ENCODE measurements around the gene GPSM1.
"Not testable (repeated sequence)": the region's sequence is repeated elsewhere in the genome, so short reads cannot be mapped to it uniquely, and the experiment has no call there.

The GPSM1 gene

GRCh38 chr9:136394312-136395019 is 67.1 kb downstream of the GPSM1 start:
- no peak for DNase-seq (ENCODE audit: low read depth in 2 of 2)

DNA sequence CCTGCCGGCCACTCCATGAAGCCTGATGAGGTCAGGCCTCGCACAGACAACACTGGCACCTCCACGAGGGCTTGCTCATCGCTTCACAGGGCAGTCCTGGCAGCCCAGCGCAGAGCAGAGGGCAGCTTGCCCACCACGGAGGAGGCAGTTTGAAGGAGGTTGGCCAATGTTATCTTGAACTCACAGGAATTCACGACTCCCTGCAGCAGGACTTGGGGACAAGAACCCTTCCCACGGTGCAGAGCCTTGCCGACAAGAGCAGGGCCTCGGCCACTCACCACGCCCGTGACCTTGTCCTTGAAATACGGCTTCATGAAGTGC is 67.6 kb downstream of the GPSM1 start:
- DNase-seq (ENCODE audit: low read depth in 2 of 2): no peak

- no peak for DNase-seq (ENCODE audit: low read depth in 2 of 2)
These were observed 68.2 kb downstream of the GPSM1 start for GRCh38 chr9:136395345-136396218.

DNA sequence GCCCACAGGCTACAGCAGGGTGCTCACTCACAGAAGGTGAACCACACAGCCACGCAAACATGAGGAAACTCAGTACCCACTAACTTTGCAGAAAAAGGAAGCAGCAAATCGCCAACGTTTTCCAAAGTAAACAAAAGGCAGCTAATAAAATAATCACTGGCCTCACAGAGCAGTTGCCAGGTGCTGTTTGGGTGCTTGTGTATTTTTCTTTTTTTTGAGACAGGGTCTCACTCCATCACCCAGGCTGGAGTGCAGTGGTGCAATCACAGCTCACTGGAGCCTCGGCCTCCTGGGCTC is 68.8 kb downstream of the GPSM1 start:
- DNase-seq (ENCODE audit: low read depth in 2 of 2): no peak

DNA sequence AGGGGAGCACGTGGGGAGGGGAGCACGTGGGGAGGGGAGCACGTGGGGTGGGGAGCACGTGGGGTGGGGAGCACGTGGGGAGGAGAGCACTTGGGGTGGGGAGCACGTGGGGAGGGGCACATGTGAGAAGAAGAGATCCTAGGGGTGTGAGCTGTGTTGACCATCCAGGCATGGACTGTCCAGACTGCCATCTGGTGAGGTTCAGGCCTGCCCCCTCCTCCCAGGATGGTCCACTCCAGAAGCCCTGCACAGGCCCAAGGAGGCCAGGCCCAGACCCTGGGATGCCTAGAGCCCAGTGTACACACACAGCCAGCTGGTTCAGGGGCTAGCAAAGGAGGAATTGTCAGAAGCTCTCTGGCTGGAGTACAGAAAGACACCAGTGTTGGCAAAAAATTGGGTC is 70.3 kb downstream of the GPSM1 start:
- DNase-seq (ENCODE audit: low read depth in 2 of 2): no peak

GRCh38 chr9:136398286-136398685 is 70.9 kb downstream of the GPSM1 start:
- DNase-seq (ENCODE audit: low read depth in 2 of 2): no peak

DNA sequence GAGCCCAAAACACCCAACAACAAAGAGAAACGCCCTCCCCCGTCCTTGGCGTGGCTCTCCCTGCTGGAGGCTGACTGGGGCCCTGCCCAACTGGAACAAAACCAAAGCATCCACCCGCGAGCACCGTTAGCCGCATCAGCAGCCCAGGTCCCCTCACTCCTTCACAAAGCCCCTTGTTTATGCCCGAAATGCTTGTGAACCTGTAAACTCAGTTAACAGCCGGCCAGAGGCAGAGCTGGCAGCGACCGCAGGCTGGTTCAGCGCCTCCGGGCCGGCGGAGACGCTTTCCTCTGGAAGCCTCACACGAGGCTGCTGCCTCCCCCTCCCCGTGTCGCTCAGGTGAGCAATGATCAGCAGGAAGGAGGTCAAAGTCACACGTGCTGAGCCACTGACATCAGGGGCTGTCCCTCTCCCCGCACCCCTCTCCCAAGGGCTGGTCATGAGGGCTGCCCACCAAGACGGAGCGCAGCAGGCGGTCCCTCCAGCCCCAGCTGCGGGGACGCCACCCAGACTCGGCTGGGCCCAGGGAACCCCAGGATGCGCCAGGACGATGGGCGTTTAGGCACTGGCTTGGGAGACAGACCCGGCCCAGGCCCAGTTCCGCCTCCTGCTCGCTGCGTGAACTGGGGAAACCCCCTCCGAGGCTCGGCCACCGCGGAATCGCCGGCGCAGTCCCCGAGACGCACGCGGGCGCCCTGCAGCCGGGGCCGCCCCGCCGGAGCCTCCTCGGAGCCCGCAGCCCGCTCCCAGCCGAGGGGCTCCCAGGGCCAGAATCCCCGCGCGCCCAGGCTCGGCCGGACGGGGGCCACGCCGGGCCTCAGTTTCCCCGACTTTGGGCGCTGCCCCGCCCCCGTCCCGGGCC is 72.1 kb downstream of the GPSM1 start:
- no peak for DNase-seq (ENCODE audit: low read depth in 2 of 2)

GRCh38 chr9:136400038-136400834 is 72.9 kb downstream of the GPSM1 start, which contains the start of gene SNAPC4:
Gene SNAPC4 (minus strand): TSS chr9:136400170. CDS start chr9:136398428, 1,742 bp downstream.
- DNase-seq (ENCODE audit: low read depth in 2 of 2): peak; percentile 81 to 82

DNA sequence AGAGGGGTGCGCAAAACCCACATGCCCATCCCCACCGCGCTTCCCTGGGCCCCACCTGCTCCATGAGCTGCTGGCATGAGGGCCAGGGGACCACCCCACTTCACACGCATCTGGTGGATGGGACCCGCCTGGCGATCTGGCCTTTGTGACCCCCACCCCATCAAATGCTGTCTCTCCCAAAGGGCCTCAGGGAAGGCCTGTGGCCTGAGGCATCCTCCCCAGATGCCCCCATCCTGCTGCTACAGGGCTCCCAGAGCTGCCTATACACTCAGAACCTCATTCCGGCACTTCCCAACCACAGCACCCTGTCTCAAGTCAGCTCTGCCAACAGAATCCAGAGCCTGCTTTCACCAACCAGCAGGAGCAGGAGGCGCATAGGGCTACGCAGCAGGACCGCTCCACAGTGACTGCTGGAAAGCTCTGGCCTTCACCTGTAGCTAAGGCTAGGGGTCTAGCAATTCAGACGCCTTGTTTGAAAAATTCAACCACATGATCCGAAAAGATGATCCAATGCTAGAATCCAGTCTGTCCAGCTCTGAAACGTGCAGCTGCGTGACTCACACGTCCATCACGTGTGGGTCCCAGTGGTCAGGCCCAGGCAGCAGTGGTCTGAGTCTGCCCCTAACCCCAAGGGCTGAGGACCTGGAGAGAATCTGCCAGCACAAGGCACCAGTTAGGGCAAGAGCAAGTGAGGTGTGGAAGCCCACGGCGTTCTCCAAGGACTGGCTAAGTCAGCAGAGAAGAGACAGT is 74.0 kb downstream of the GPSM1 start:
- DNase-seq (ENCODE audit: low read depth in 2 of 2): no peak

GRCh38 chr9:136402067-136402466 is 74.7 kb downstream of the GPSM1 start:
- no peak for DNase-seq (ENCODE audit: low read depth in 2 of 2)

GRCh38 chr9:136403538-136403914 is 76.2 kb downstream of the GPSM1 start:
- DNase-seq (ENCODE audit: low read depth in 2 of 2): peak; percentile 55 to 57

GRCh38 chr9:136403915-136404800 is 76.8 kb downstream of the GPSM1 start:
- no peak for DNase-seq (ENCODE audit: low read depth in 2 of 2)

DNA sequence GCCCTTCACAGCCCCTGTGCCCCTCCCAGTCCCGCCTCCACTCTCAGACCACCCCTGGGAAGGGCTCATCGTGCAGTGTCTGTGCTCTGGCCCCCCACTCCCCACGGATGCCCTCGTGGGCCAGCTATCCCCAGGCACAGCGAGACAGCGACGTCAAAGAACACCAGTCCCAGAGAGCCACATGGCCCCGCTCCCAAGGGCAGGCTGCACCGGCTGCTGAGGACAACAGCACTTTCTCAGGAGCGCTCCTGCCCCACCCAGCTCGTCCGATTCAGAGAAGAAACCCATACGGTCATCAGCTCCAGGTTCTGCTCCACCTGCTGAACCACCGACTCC is 77.4 kb downstream of the GPSM1 start:
- DNase-seq (ENCODE audit: low read depth in 2 of 2): no peak

DNA sequence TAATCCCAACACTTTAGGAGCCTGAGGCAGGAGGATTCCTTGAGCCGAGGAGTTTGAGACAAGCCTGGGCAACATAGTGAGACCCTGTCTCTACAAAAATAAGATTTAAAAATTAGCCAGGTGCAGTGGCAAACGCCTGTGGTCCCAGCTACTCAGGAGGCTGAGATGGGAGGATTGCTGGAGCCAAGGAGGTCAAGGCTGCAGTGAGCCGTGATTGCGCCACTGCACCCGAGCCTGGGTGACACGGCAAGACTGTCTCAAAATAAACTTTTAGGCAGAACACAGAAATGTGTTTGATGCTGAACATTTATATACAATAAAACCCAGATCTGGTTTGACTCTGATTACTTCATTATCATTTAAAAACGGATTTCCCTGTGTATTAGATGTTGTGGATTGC is 78.1 kb downstream of the GPSM1 start:
- DNase-seq (ENCODE audit: low read depth in 2 of 2): no peak

GRCh38 chr9:136405904-136406303 is 78.6 kb downstream of the GPSM1 start:
- not testable (repeated sequence) for DNase-seq (ENCODE audit: low read depth in 2 of 2)

GRCh38 chr9:136407061-136407460 is 79.7 kb downstream of the GPSM1 start:
- not testable (repeated sequence) for DNase-seq (ENCODE audit: low read depth in 2 of 2)

- DNase-seq (ENCODE audit: low read depth in 2 of 2): no peak
These were observed 80.6 kb downstream of the GPSM1 start for GRCh38 chr9:136407911-136408310.

Data from activated CD4-positive, alpha-beta T cell treated with anti-CD3 and anti-CD28 coated beads for 24 hours (primary cell).